Adrenal gland (tissue), 19 donors: Measurements from ENCODE around the gene AMBRA1. TPM values are rescaled to one million over a fixed set of nuclear protein-coding genes. Genes with fewer than 3 reads are reported as not detected.

ENCODE experiments used
- DNase-seq, 7 donors: peaks; one replicate each; pipeline ENCODE4 v3.0.0-alpha.2; 2019 to 2020
- H3K27ac ChIP-seq, 5 donors: fragments of 200-600 bp; sonication (generic) in 4 of 5; 1 replicate in 3 of 5; 2 replicates in 2 of 5; pipeline versions ENCODE4 v1.5.1 to v1.8.0; 2016 to 2020; ENCODE audit warnings: mild to moderate bottlenecking in 1 of 5
- H3K27me3 ChIP-seq: fragments of 200-600 bp; 2 replicates; pipeline ENCODE4 v1.8.0; 2021
- H3K36me3 ChIP-seq, 2 donors: fragments of 200-600 bp; replicated peaks in 1 of 2; 1 replicate in 1 of 2; 2 replicates in 1 of 2; pipeline versions ENCODE4 v1.5.1 to v1.8.0; 2018 to 2022
- H3K4me1 ChIP-seq, 2 donors: fragments of 200-600 bp; replicated peaks in 1 of 2; 1 replicate in 1 of 2; 2 replicates in 1 of 2; pipeline versions ENCODE4 v1.5.1 to v1.8.0; 2018 to 2021
- H3K4me3 ChIP-seq, 4 donors: fragments of 200-600 bp; sonication (generic) in 3 of 4; one replicate each; pipeline ENCODE4 v1.5.1; 2016 to 2018
- H3K9me3 ChIP-seq, 3 donors: fragments of 200-600 bp; sonication (generic) in 1 of 3; replicated peaks in 1 of 3; 1 replicate in 2 of 3; 2 replicates in 1 of 3; pipeline versions ENCODE4 v1.5.1 to v1.8.0; 2016 to 2021
- CTCF ChIP-seq, 6 experiments: fragments of 450-650 bp in 4 of 6; fragments of 200-600 bp in 2 of 6; sonication (generic) in 1 of 6; IDR thresholded peaks; 1 replicate in 5 of 6; 2 replicates in 1 of 6; pipeline versions ENCODE4 v1.5.1 to v1.8.0; 2016 to 2021; ENCODE audit warnings: antibody characterized with exemption in 6 of 6, mild to moderate bottlenecking in 2 of 6, moderate library complexity in 1 of 6
- POLR2A ChIP-seq, 2 donors: fragments of 450-650 bp; IDR thresholded peaks; one replicate each; pipeline ENCODE4 v1.6.1; 2017; ENCODE audit warnings: antibody characterized with exemption in 2 of 2, mild to moderate bottlenecking in 2 of 2, moderate library complexity in 1 of 2
- WGBS, 4 donors: extraction: QIAGEN DNeasy Blood & Tissue Kit in 2 of 4; methylation state at CpG; one replicate each; pipeline versions ENCODE4 v1.1.5 to v1.1.7; 2013 to 2017; 5-methylcytosine and 5-hydroxymethylcytosine counted together
- intact Hi-C, 2 donors: fragments of 100-400 bp; cut with DNase I; formaldehyde crosslinking; loops; one replicate each; pipeline versions ENCODE4 v1.14.1 to v1.15.0; 2022 to 2023
- long read RNA-seq, 10 donors: library from polyadenylated mRNA in 3 of 10; unstranded in 2 of 10; stranded (forward) in 1 of 10; transcript quantifications; one replicate each; pipeline ENCODE4 v2.0.0 and lab custom pipeline, GENCODE V29; 2021 to 2026
- polyA plus RNA-seq, 3 donors: library from polyadenylated mRNA; stranded (reverse); fragments of 200-250 nt in 2 of 3; fragments of 350-450 nt in 1 of 3; fragmentation: Illumina TruSeq in 1 of 3; extraction: RNeasy Lipid Tissue Mini Kit (QIAGEN cat#74804) in 1 of 3; gene quantifications; one replicate each; pipeline ENCODE4 v1.2.3, GENCODE V29; 2013 to 2014
- total RNA-seq, 9 donors: library from RNA; depleted of rRNA in 4 of 9; stranded (reverse); fragments of >200 nt in 4 of 9; fragments of 120-200 nt in 1 of 9; fragmentation: NEBNext Ultra II Directional in 1 of 9; extraction: Animal tissue kit (Norgen Biotek cat#: 25700) in 1 of 9; gene quantifications; one replicate each; pipeline versions ENCODE4 v1.1.0 to v1.2.4, GENCODE V29; 2013 to 2023
- donor health status: healthy with polysubstance abuse.
- donor health status: Bipolar disorder and iron deficiency.
- donor health status: DM: yes; HTN: yes; CAD: no.
- donor health status: DM: no; HTN: no; CAD: no.
- donor health status: DM: no; HTN: no; CAD: no.
- donor health status: DM: yes; HTN: yes; CAD: no.

The AMBRA1 gene
- 10 to 100 TPM; 40.4 to 73.3 (median 54.7) TPM for total RNA-seq
- 10 to 100 TPM; 16.2 to 22.8 (median 17.7) TPM for polyA plus RNA-seq
- long read RNA-seq, donor 1, transcript AMBRA1-207 (3 exons, 586 nt) = major isoform, 5 of 5 reads
- long read RNA-seq, donor 1, partial matches to known transcripts = 0 of 5 reads
- long read RNA-seq, donor 1, other reads (novel, unspliced or antisense) = 0 of 5 reads
- long read RNA-seq, donor 2 = 0 reads
- long read RNA-seq, donor 3 = 0 reads
- long read RNA-seq, donor 4, full-length matches to known transcripts = 1 of 5 reads
- long read RNA-seq, donor 4, partial matches to known transcripts = 0 of 5 reads
- long read RNA-seq, donor 4, other reads (novel, unspliced or antisense) = 4 of 5 reads
- long read RNA-seq, donor 5, full-length matches to known transcripts = 5 of 70 reads
- long read RNA-seq, donor 5, partial matches to known transcripts = 30 of 70 reads
- long read RNA-seq, donor 5, other reads (novel, unspliced or antisense) = 35 of 70 reads
- long read RNA-seq, donor 6, full-length matches to known transcripts = 2 of 8 reads
- long read RNA-seq, donor 6, partial matches to known transcripts = 3 of 8 reads
- long read RNA-seq, donor 6, other reads (novel, unspliced or antisense) = 3 of 8 reads
- long read RNA-seq, donor 7, partial matches to known transcripts = 0 of 2 reads
- long read RNA-seq, donor 7, other reads (novel, unspliced or antisense) = 0 of 2 reads
- long read RNA-seq, donor 8, full-length matches to known transcripts = 3 of 3 reads
- long read RNA-seq, donor 8, partial matches to known transcripts = 0 of 3 reads
- long read RNA-seq, donor 8, other reads (novel, unspliced or antisense) = 0 of 3 reads
- long read RNA-seq, donor 9, partial matches to known transcripts = 14 of 17 reads
- long read RNA-seq, donor 9, other reads (novel, unspliced or antisense) = 0 of 17 reads
- long read RNA-seq, donor 10, partial matches to known transcripts = 6 of 7 reads
- long read RNA-seq, donor 10, other reads (novel, unspliced or antisense) = 0 of 7 reads

GRCh38 chr11:46593550-46594373 lies at the start of gene AMBRA1:
TSS of gene AMBRA1 (minus strand) at chr11:46594023. CDS start at chr11:46548380, 45,643 bp downstream.
- Histone ChIP-seq H3K27me3 (no peaks in the 10 kb centered on the region), H3K9me3 (no peaks in the 10 kb centered on the region), H3K27ac (peak within 1 kb of the TSS; percentile 66 to 93 (median 87)), H3K36me3 (no peaks in the 10 kb centered on the region), H3K4me3 (peak within 1 kb of the TSS; percentile 65 to 95 (median 83)), H3K4me1 (peaks cover 31 to 58% of the 10 kb centered on the region in 2 donors)
- TF ChIP-seq CTCF (IDR thresholded peaks at IDR 0.05) (no peak), POLR2A (IDR thresholded peaks at IDR 0.05) (peak in 1 of 2 donors; percentile 89)
- peak; percentile 88 to 95 (median 92) for DNase-seq
- WGBS, 4 donors = 1 to 2% (median 2%) methylated on average over 47 to 54 of the region's 54 CpGs
- intact Hi-C loops = no loop called here

GRCh38 chr11:46643531-46643930 lies 49.7 kb upstream of the AMBRA1 start:
- 93 to 100% (median 97%) methylated on average over 3 of the region's 3 CpGs for WGBS, 4 donors
- peaks cover 4 to 7% of the 10 kb centered on the region in 2 donors for H3K4me1 ChIP-seq
- peaks cover 0 to 33% of the 10 kb centered on the region in 2 donors for H3K36me3 ChIP-seq
- intact Hi-C loops = no loop called here
- no peaks in the 10 kb centered on the region for H3K9me3 ChIP-seq
- H3K27ac ChIP-seq = no peak overlapping the region
- no peak overlapping the region for H3K4me3 ChIP-seq
- TF ChIP-seq CTCF (IDR thresholded peaks at IDR 0.05) = no peak
- no peak for TF ChIP-seq POLR2A (IDR thresholded peaks at IDR 0.05)
- no peak for DNase-seq
- no peaks in the 10 kb centered on the region for H3K27me3 ChIP-seq

GRCh38 chr11:46642627-46643335 lies 49.0 kb upstream of the AMBRA1 start:
- WGBS, 4 donors = 91 to 98% (median 93%) methylated on average over 8 of the region's 8 CpGs
- no peaks in the 10 kb centered on the region for H3K9me3 ChIP-seq
- no peak for DNase-seq
- H3K36me3 ChIP-seq = peaks cover 0 to 30% of the 10 kb centered on the region in 2 donors
- TF ChIP-seq POLR2A (IDR thresholded peaks at IDR 0.05) = no peak
- no peak for TF ChIP-seq CTCF (IDR thresholded peaks at IDR 0.05)
- intact Hi-C loops = no loop called here
- H3K27ac ChIP-seq = no peak overlapping the region
- no peaks in the 10 kb centered on the region for H3K27me3 ChIP-seq
- peaks cover 4 to 7% of the 10 kb centered on the region in 2 donors for H3K4me1 ChIP-seq
- H3K4me3 ChIP-seq = no peak overlapping the region
